T-helper 9 cell (primary cell): ENCODE data around the gene OMD.
"Not testable (repeated sequence)": the region's sequence is repeated elsewhere in the genome, so short reads cannot be mapped to it uniquely, and the experiment has no call there.

Experiments used
- DNase-seq: peaks from one replicate; pipeline ENCODE4 v3.0.0-alpha.2; 2020
- total RNA-seq, 2 donors: gene quantifications; one replicate each; lab custom pipeline; 2026; lab: John Stamatoyannopoulos, UW

Gene OMD
- 0 reads per million in 2 donors for total RNA-seq

GRCh38 chr9:92424340-92424739 is at the start of gene OMD:
OMD (minus strand) TSS chr9:92424471; CDS start chr9:92417558, 6,913 bp downstream.
- no peak for DNase-seq

GRCh38 chr9:92468206-92468605 is 43.9 kb upstream of the OMD start:
- no peak for DNase-seq

GRCh38 chr9:92467511-92467910 is 43.2 kb upstream of the OMD start:
- no peak for DNase-seq

GRCh38 chr9:92467041-92467440 is 42.8 kb upstream of the OMD start:
- DNase-seq, result no peak

GRCh38 chr9:92463984-92464383 is 39.7 kb upstream of the OMD start:
- DNase-seq, result no peak

- DNase-seq, result no peak
Measured at GRCh38 chr9:92463387-92463786, 39.1 kb upstream of the OMD start.

GRCh38 chr9:92457576-92457975 is 33.3 kb upstream of the OMD start:
- no peak for DNase-seq

- no peak for DNase-seq
Measured at GRCh38 chr9:92455217-92455616, 30.9 kb upstream of the OMD start.

GRCh38 chr9:92446536-92446935 is 22.3 kb upstream of the OMD start:
- DNase-seq, result no peak

GRCh38 chr9:92444841-92445240 is 20.6 kb upstream of the OMD start:
- DNase-seq, result no peak

- no peak for DNase-seq
Measured at GRCh38 chr9:92440751-92441046, 16.4 kb upstream of the OMD start.

GRCh38 chr9:92439921-92440750 is 15.9 kb upstream of the OMD start:
- no peak for DNase-seq

GRCh38 chr9:92438900-92439526 is 14.7 kb upstream of the OMD start:
- no peak for DNase-seq

- no peak for DNase-seq
Measured at GRCh38 chr9:92435263-92435662, 11.0 kb upstream of the OMD start.

- DNase-seq, result no peak
Measured at GRCh38 chr9:92432972-92433548, 8.8 kb upstream of the OMD start.

- no peak for DNase-seq
Measured at GRCh38 chr9:92432350-92432749, 8.1 kb upstream of the OMD start.

GRCh38 chr9:92429836-92430235 is 5.6 kb upstream of the OMD start:
- no peak for DNase-seq

- DNase-seq, result no peak
Measured at GRCh38 chr9:92426501-92427145, 2.4 kb upstream of the OMD start.

GRCh38 chr9:92425474-92425873 is 1.2 kb upstream of the OMD start:
- DNase-seq, result no peak

GRCh38 chr9:92423612-92424011 is 659 bp downstream of the OMD start:
- DNase-seq, result no peak

GRCh38 chr9:92422611-92423338 is 1.5 kb downstream of the OMD start:
- no peak for DNase-seq

GRCh38 chr9:92414566-92414965 is 9.7 kb downstream of the OMD start:
- no peak for DNase-seq

- not testable (repeated sequence) for DNase-seq
Measured at GRCh38 chr9:92411157-92411556, 13.1 kb downstream of the OMD start.
